Ishikawa (cell line): ENCODE measurements around the gene ILKAP.

Experiments used
- CEBPB ChIP-seq: IDR thresholded peaks from 2 replicates; pipeline ENCODE4 v1.6.1; 2012
- EGR1 ChIP-seq: IDR thresholded peaks from 2 replicates; pipeline ENCODE4 v1.6.1; 2012
- EP300 ChIP-seq: IDR thresholded peaks from 2 replicates; pipeline ENCODE4 v1.6.1; 2012; ENCODE audit warnings: borderline replicate concordance
- FOXM1 ChIP-seq: IDR thresholded peaks from 2 replicates; pipeline ENCODE4 v1.6.1; 2012; ENCODE audit warnings: low read depth, borderline replicate concordance
- NFIC ChIP-seq: IDR thresholded peaks from 2 replicates; pipeline ENCODE4 v1.6.1; 2012
- RAD21 ChIP-seq: IDR thresholded peaks from 2 replicates; pipeline ENCODE4 v1.6.1; 2012; ENCODE audit warnings: low read depth
- TAF1 ChIP-seq: IDR thresholded peaks from 2 replicates; pipeline ENCODE4 v1.6.1; 2012; ENCODE audit warnings: low read depth, mild to moderate bottlenecking
- TCF12 ChIP-seq: IDR thresholded peaks from 2 replicates; pipeline ENCODE4 v1.6.1; 2012; ENCODE audit warnings: low read depth
- TEAD4 ChIP-seq: IDR thresholded peaks from 2 replicates; pipeline ENCODE4 v1.6.1; 2012
- YY1 ChIP-seq: IDR thresholded peaks from 2 replicates; pipeline ENCODE4 v1.6.1; 2012; ENCODE audit warnings: low read depth
- ZBTB7A ChIP-seq: IDR thresholded peaks from 2 replicates; pipeline ENCODE4 v1.6.1; 2012; ENCODE audit warnings: low read depth
- TF ChIP-seq, protein P1 (sequence below): IDR thresholded peaks from 2 replicates; pipeline ENCODE4 v1.6.1; 2012
- TF ChIP-seq, protein P2 (sequence below): IDR thresholded peaks from 2 replicates; pipeline ENCODE4 v1.6.1; 2012; ENCODE audit warnings: low read depth, mild to moderate bottlenecking
- TF ChIP-seq, protein P3 (sequence below): IDR thresholded peaks from 2 replicates; pipeline ENCODE4 v1.6.1; 2012

DNA sequence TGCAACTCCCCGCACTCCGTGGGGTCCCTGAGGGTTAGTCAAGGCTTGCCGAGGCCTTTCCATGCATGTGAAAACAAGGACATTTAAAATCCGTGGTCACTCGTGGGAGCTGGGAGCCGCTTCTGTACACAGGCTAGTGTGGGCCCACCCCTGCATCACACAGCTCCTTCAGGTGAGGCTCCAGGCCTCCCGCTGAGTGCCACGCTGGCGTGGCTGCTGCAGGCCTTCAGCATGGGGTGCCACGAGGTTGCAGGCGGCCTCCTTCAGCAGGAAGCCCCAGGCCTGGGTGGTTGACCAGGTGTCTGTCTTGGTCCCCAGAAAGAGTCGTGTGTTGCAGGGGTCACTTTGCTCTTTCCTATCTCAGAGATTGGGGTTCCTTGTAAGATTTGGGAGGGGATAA, 58.4 kb downstream of the ILKAP start:
- no peak for TF ChIP-seq RAD21
- TF ChIP-seq CEBPB = no peak
- TF ChIP-seq, protein P1, sequence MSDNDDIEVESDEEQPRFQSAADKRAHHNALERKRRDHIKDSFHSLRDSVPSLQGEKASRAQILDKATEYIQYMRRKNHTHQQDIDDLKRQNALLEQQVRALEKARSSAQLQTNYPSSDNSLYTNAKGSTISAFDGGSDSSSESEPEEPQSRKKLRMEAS = no peak
- no peak for TF ChIP-seq EP300
- TF ChIP-seq EGR1 = no peak
- no peak for TF ChIP-seq TAF1
- TF ChIP-seq, protein P2, sequence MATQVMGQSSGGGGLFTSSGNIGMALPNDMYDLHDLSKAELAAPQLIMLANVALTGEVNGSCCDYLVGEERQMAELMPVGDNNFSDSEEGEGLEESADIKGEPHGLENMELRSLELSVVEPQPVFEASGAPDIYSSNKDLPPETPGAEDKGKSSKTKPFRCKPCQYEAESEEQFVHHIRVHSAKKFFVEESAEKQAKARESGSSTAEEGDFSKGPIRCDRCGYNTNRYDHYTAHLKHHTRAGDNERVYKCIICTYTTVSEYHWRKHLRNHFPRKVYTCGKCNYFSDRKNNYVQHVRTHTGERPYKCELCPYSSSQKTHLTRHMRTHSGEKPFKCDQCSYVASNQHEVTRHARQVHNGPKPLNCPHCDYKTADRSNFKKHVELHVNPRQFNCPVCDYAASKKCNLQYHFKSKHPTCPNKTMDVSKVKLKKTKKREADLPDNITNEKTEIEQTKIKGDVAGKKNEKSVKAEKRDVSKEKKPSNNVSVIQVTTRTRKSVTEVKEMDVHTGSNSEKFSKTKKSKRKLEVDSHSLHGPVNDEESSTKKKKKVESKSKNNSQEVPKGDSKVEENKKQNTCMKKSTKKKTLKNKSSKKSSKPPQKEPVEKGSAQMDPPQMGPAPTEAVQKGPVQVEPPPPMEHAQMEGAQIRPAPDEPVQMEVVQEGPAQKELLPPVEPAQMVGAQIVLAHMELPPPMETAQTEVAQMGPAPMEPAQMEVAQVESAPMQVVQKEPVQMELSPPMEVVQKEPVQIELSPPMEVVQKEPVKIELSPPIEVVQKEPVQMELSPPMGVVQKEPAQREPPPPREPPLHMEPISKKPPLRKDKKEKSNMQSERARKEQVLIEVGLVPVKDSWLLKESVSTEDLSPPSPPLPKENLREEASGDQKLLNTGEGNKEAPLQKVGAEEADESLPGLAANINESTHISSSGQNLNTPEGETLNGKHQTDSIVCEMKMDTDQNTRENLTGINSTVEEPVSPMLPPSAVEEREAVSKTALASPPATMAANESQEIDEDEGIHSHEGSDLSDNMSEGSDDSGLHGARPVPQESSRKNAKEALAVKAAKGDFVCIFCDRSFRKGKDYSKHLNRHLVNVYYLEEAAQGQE = no peak
- TF ChIP-seq FOXM1 = no peak
- no peak for TF ChIP-seq ZBTB7A
- TF ChIP-seq YY1 = no peak
- TF ChIP-seq, protein P3, sequence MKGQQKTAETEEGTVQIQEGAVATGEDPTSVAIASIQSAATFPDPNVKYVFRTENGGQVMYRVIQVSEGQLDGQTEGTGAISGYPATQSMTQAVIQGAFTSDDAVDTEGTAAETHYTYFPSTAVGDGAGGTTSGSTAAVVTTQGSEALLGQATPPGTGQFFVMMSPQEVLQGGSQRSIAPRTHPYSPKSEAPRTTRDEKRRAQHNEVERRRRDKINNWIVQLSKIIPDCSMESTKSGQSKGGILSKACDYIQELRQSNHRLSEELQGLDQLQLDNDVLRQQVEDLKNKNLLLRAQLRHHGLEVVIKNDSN = no peak
- TF ChIP-seq TEAD4 = no peak
- TF ChIP-seq NFIC = no peak
- TF ChIP-seq TCF12 = no peak
